Lower lobe of right lung (tissue), 2 donors: ENCODE results near the gene MRGPRD. TPM values are rescaled to one million over a fixed set of nuclear protein-coding genes. Genes with fewer than 3 reads are reported as not detected.
A peak's percentile ranks its signal among the peaks of the same experiment; 100 is the strongest.
"Not testable (repeated sequence)": the region's sequence is repeated elsewhere in the genome, so short reads cannot be mapped to it uniquely, and the experiment has no call there.

Experiments
- ATAC-seq, 2 donors: fragments of 200-7000 bp; cut with Tn5 transposase; one replicate each; pipeline ENCODE4 v1.9.1; 2020 to 2022; ENCODE audit warnings: mild to moderate bottlenecking in 2 of 2, moderate library complexity in 2 of 2
- DNase-seq: peaks from one replicate; pipeline ENCODE4 v3.0.0-alpha.2; 2020
- H3K27ac ChIP-seq: fragments of 200-600 bp; one replicate; pipeline ENCODE4 v1.8.0; 2022
- H3K27me3 ChIP-seq: fragments of 200-600 bp; one replicate; pipeline ENCODE4 v1.8.0; 2022; ENCODE audit warnings: low read depth
- H3K36me3 ChIP-seq: fragments of 200-600 bp; one replicate; pipeline ENCODE4 v1.8.0; 2022; ENCODE audit warnings: mild to moderate bottlenecking
- H3K4me1 ChIP-seq: fragments of 200-600 bp; one replicate; pipeline ENCODE4 v1.8.0; 2022
- H3K4me3 ChIP-seq: fragments of 200-600 bp; one replicate; pipeline ENCODE4 v1.8.0; 2022; ENCODE audit warnings: mild to moderate bottlenecking
- H3K9me3 ChIP-seq: fragments of 200-600 bp; one replicate; pipeline ENCODE4 v1.8.0; 2022
- CTCF ChIP-seq: fragments of 200-600 bp; IDR thresholded peaks from one replicate; pipeline ENCODE4 v1.8.0; 2022; ENCODE audit warnings: antibody characterized with exemption, mild to moderate bottlenecking
- intact Hi-C: fragments of 100-400 bp; cut with DNase I; formaldehyde crosslinking; loops from one replicate; pipeline ENCODE4 v1.11.0; 2022
- total RNA-seq: library from RNA; stranded (reverse); fragmentation: NEBNext Ultra II Directional; extraction: Animal tissue kit (Norgen Biotek cat#: 25700); gene quantifications from one replicate; pipeline ENCODE4 v1.2.1, GENCODE V29; 2021
- donor health status: DM: no; HTN: yes; CAD: no; lungs with severe emphysema.

The MRGPRD gene
- total RNA-seq, 1 donor from 2014 or later: not detected

- no peak for ATAC-seq
- no peak for TF ChIP-seq CTCF
- no peak overlapping the region for H3K4me3 ChIP-seq
- intact Hi-C loops: no loop called here
- H3K4me1 ChIP-seq: peaks cover 17% of the 10 kb centered on the region
- peaks cover 21% of the 10 kb centered on the region for H3K36me3 ChIP-seq
- H3K9me3 ChIP-seq: no peaks in the 10 kb centered on the region
- peak; percentile 24 for DNase-seq
- peaks cover 11% of the 10 kb centered on the region for H3K27me3 ChIP-seq
- H3K27ac ChIP-seq: peak overlapping the region; percentile 49
Measured at GRCh38 chr11:69001243-69002081, 20.7 kb upstream of the MRGPRD start.

- peak in 1 of 2 donors; percentile 33 for ATAC-seq
- intact Hi-C loops: no loop called here
Measured at GRCh38 chr11:69000831-69001242, 20.1 kb upstream of the MRGPRD start.

GRCh38 chr11:69000391-69000790 is 19.6 kb upstream of the MRGPRD start:
- H3K4me1 ChIP-seq: peaks cover 17% of the 10 kb centered on the region
- no peak for TF ChIP-seq CTCF
- DNase-seq: no peak
- peaks cover 18% of the 10 kb centered on the region for H3K36me3 ChIP-seq
- intact Hi-C loops: no loop called here
- H3K9me3 ChIP-seq: no peaks in the 10 kb centered on the region
- no peak for ATAC-seq
- peak overlapping the region; percentile 62 for H3K27ac ChIP-seq
- H3K27me3 ChIP-seq: peaks cover 11% of the 10 kb centered on the region
- H3K4me3 ChIP-seq: no peak overlapping the region

More at GRCh38 chr11:69000831-69001242, 20.1 kb upstream of the MRGPRD start:
- peak; percentile 29 for DNase-seq
- peaks cover 21% of the 10 kb centered on the region for H3K36me3 ChIP-seq
- peak; percentile 43 for TF ChIP-seq CTCF
- H3K27ac ChIP-seq: peak overlapping the region; percentile 49
- H3K27me3 ChIP-seq: peaks cover 11% of the 10 kb centered on the region
- H3K4me1 ChIP-seq: peaks cover 17% of the 10 kb centered on the region
- H3K9me3 ChIP-seq: no peaks in the 10 kb centered on the region
- H3K4me3 ChIP-seq: no peak overlapping the region

- ATAC-seq, H3K4me3 ChIP-seq, H3K9me3 ChIP-seq, intact Hi-C loops: not testable (repeated sequence)
- H3K27me3 ChIP-seq: peaks cover 11% of the 10 kb centered on the region
- peaks cover 17% of the 10 kb centered on the region for H3K4me1 ChIP-seq
- H3K27ac ChIP-seq: peak overlapping the region; percentile 62
- peak; percentile 22 for DNase-seq
- peaks cover 13% of the 10 kb centered on the region for H3K36me3 ChIP-seq
Measured at GRCh38 chr11:68999748-69000355, 19.1 kb upstream of the MRGPRD start.

- H3K27ac ChIP-seq: no peak overlapping the region
- intact Hi-C loops: no loop called here
- no peak for TF ChIP-seq CTCF
- H3K9me3 ChIP-seq: no peaks in the 10 kb centered on the region
- H3K27me3 ChIP-seq: peaks cover 7% of the 10 kb centered on the region
- no peak overlapping the region for H3K4me3 ChIP-seq
- DNase-seq: peak; percentile 24
- H3K4me1 ChIP-seq: peaks cover 17% of the 10 kb centered on the region
- ATAC-seq: no peak
- peaks cover 6% of the 10 kb centered on the region for H3K36me3 ChIP-seq
Measured at GRCh38 chr11:68999093-68999747, 18.4 kb upstream of the MRGPRD start.
